DMS 273 (cell line): ENCODE data around the gene PAX6.

Experiments
- DNase-seq: peaks from one replicate; lab custom pipeline; 2025; ENCODE audit not compliant: unreplicated experiment; lab: John Stamatoyannopoulos, UW

PAX6 gene

DNA sequence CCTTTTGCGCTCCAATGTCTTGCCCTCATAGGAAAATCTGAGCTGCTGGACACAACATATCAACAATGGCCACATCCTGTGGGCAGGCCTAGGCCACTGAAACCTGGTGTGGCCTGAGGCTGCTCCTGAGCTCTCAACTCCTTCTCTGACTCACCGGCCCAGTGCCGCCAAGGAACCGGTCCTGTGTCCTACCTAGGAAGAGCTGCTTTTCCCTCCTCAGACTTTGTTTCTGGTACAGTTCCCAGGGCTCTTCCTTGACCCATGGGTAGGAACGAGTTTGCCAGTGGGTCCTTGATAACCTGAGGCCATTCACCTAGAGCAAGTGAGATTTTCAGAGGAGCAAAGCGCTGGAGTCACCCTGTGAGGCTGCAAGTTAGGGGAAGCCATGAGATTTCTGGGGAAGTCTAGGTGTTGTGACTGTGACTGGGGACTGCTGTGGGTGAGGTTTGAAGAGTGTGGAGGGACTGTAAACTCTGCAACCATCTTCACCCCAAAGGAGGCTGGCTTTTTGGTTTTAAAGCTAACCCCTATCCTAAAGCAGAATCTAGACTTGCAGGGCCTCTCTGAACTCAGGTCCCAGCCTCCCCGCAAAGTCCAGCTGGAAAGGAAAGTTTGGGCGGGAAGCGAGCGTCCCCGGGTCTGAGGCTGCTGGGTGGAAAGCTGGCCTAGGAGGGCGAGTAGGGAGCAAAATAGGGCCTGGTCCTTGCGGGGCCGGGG, 12.0 kb upstream of the PAX6 start:
- DNase-seq: no peak

DNA sequence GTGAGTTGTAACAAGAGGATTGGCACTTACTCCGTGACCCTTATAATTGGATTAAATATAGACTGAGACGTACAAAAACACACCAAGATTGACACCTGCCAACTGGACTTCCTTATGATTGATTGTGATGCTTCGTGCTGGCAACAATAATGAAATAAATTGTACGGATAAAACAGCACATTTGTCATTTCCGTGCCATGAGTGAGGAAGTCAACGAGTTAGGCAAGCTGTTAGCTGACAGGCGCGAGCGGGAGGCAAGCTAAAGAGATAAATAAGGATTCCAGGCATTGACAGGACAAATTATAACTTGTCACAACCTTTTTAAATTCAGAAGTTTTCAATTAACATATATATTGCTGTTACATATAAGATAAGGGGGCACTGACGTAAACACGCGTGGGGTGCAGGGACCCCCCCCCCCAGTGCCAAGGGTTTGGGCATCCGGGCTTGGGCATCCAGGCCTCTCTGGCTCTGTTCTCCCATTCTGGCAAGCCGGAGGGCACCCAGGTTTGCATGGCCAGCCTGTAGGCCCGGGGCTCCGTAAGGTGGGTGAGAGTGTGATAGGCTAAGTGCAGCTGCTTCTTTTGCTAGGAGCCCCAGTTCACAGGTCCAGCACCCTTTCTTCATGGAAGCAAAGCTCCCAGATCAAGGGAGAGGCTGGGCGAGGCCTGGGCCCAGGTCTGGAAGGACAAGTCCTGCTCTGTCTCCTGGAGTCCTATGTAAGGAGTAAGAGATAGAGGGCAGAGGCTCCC, 11.2 kb upstream of the PAX6 start:
- DNase-seq: no peak

DNA sequence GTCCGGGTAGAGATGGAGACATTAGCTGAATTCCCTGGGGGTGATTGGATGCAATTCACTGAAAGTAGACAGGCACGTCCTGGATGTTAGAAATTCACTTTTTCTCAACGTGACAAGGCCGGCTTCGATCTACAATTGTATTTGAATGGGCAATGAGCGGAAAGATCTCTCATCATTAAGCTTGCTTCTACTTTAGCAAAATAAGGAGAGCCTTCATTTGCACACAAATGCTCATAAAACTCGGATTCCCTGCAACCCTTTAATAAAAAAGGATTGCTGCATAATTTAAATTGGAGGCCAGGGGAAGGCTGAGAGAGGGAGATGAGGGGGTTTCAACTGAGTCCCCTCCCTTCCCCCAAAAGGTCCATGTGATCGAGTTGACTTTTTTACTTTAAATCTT, 10.6 kb upstream of the PAX6 start:
- DNase-seq: no peak

DNA sequence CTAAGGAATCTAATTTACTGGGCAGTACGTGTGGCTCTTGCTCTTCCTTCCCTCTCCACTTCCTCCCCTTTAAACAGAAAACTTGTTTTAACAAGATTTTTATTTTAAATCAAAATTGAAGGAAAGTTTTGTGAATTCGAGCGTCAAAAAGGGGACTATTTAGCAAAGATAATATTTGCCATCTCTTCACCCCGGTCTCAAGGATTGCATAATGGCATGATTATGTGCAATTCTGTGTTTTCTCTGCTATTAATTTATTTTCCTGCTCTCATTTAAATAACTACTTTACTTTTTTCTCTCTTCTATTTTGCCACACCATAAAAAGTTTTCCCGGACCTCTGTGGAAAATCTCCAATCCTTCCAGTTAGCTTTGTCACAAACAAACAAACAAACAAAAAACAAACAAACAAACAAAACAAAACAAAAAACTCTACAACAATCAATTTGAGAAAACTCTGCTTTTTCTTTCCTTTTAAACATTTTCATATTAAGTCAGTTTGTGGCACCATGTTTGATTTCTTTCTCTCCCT, 10.2 kb upstream of the PAX6 start:
- DNase-seq: no peak

DNA sequence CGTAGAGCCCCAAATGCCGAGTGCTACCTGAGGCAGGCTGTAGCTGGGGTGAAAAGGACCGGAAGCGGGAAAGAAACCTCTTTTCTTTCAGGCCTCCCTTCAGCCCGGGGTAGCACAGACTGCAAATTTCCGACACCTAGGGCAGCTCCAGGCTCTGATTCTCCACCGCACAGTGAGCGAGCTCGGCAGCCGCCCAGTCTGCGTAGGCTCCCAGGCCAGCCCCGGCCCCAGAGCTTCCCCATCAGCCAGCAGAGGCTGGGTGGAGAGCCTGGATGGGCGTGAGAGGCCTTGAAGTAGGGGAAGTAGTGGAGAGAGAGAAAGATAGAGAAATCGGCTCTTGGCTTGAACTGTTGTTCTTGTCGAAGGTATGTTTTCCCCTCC, 9.3 kb upstream of the PAX6 start:
- DNase-seq: no peak

DNA sequence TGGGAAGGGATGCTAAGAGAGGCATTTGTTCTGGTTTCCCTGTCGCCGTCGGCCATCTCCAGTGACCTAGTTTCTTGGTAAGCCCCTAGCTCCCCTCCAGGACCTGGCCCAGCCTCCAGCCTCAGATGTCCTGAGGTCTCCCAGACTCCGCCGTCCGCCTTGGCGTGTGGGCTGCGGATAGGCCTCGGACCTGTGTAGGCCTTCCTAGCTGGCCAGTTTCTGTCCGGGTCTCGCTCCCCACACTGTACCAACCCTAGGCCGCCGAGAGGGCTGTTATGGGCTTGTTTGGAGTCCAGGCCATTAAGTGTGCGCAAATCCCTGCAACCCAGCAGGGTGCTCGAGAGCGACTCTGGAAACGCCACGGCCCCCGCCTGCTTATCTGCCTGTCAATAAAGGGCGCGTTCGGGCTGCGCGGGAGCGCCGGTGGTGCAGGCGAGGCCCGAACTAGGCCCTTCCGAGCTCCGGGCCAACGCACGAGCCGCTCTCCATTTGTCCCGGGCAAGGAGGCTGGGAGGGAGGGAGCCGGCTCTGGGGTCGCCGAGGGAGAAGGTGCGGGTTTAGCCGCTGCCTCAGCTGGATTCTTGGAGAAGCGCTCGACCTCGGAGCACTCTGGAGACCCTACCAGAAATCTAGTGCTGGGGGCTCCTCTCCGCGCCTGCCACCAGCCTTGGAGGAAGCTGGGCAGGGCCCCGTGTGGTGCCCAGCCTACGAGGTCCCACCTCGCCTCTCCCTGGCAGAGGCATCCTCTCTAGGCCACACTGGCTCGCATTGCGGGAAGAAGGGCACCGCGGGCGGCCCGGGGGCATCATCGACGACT, 8.7 kb upstream of the PAX6 start:
- DNase-seq: no peak

DNA sequence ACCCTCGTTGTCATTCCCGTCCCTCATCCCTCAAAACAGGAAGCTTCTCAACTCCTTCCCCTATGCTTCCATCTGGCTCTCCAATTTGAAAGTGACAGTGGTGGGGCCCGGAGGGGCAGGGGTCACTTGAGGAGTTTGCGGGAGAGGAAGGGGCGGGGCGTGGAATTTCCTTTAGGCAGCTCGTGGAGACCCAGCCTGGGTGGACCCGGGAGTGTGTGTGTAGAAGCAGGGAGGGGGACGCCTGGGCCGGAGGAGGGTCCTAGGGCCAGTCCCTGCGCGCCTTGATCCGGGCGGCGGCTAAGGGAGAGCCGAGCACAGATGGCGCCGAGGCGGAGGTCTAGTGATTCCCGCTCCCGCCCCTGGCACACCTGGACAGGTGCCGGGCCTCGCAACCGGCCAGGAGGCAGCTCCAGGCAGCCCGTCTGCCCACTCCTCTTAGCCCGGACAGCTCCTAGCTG, 7.8 kb upstream of the PAX6 start:
- DNase-seq: no peak

DNA sequence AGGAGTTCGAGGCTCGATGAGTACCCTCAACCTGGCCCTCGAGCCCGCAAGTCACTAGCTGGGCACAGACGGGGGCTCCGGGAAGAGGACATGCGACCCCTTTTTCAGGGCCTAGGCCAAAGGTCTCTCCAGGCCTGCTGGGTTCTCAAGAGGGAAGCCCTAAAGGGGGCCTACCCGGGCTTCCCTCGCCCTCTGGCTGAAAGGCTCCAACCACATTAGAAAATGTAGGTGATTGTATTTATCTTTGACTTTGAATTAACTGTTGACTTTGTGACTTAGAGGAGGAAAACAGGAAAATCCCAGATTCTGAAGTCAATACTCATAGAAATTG, 7.3 kb upstream of the PAX6 start:
- DNase-seq: no peak

DNA sequence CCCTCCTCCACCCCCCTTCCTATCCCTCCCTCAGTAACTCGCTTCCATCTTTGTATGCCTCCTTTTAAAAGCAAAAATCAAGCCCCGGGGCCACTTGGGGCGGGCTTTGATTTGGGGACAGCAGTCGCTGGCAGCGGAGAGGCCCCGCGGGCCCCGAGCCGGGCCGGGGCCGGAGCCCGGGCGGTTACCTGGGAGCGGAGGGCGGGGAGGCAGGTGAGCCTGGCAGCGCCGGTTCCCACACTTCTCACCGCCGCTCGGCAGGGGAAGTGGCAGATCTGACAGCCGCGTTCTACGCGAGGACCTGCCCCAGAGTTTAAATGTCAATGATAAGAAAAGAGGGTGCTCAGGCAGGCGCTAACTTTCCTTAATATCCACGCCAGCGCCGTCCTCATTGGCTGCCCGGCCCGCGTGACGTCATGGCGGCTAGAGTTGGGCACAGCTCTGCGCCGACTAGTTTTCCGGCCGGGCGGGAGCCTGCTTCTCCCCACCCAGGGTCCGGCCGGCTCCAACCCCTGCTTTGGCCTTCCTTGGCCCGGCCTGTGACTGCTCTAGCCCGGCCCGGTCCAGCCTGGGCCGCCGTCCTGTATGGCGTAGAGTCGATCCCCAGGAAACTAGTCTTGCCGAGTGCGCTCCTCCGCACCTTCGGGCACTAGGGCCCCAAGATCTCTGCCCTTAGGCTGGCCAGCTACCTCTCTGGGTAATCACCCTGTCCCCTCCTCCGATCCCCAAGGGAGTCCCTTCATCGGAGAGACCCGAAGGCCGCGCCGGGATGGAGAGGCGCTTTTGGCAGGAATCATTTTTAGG, 6.7 kb upstream of the PAX6 start:
- peak; percentile 44 for DNase-seq

DNA sequence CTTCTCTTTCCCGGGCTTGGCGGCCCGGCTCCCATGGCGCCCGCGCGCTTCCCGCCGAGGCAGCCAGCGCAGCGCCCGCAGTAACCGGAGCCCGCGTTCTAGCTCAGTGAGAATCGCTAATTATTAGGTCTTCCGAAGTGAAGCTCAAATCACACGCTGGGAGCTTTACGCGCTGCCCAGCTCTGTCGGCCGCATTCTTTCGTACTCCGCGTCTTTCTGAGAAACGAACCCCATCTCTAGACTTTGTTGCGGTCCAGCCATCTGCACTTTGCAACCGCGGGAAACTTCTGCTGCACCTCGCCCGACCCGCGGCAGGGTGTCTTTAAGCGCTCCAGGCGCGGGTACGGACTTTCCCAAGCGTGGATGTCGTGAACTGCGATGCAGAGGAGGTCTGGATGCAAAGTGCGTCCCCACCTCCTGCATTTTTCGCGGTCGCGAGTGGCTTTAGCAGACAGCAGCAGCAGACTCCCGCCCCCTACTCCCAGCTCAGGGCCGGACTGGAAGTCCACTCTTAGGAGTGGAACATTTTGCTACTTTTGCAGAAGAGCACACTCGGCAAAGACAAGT, 6.0 kb upstream of the PAX6 start:
- peak; percentile 77 for DNase-seq

DNA sequence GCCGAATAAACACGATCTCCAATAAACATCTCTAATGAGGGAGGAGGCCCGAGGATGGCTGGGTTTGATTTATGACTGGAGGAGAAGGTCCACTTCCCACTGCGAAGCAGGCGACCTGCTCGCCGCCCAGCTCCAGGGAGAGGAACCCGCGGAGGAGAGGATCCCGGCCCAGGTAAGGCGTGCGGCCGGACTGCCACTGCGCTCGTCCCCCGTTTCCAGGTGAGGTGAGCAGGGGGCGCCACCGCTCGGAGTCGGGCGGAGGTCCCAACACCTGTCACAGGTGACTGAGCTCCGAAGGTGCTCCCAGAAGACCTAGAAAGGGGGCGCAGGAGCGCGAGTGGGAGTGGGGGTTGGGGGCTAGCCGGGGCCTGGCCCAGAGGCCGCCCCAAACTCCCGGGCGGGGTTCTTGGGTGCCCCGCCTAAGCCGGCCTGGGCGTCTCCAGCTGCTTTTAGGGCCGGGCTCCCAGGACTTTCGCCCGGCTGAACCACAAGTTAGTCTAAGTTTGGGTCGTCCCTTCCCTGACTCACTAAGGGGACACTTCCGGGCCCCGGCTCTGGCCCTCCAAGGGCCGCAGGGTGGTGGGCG, 5.4 kb upstream of the PAX6 start:
- DNase-seq: peak; percentile 53

DNA sequence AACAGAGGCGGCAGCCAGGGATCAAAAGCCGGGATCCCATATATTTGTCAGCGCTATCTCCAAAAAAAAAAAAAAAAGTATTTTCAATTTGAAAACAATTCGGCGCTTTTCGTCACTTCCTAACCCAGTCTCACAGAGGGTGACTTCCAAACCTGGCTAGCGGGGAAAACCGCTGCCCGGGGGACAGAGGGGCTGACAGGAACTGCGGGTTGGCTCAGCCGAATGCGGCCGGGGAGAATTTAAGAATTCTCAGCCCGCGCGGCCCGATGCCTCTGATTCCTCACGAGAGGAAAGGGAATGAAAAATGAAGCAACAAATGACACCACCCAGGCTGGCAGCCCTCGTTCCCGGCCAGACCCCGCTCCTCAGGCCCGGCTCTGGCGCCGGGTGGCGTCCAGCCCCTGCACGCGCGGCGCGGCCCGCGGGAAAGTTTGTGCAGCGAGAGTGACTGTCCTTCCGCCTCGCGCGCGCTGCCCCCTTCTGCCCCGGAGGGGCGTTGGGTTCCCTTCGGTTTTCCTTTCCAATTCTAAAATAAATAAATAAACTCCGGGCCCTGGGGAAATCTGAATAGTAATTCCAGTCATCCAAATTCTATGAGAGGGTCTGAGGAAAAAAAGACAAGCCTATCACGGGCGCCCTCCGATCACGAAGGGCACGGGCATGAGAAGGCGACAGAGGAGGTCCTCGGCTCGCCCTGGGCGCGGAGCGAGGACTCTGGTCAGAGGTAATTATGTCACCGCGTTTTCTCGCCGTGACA, 4.8 kb upstream of the PAX6 start:
- DNase-seq: peak; percentile 53

DNA sequence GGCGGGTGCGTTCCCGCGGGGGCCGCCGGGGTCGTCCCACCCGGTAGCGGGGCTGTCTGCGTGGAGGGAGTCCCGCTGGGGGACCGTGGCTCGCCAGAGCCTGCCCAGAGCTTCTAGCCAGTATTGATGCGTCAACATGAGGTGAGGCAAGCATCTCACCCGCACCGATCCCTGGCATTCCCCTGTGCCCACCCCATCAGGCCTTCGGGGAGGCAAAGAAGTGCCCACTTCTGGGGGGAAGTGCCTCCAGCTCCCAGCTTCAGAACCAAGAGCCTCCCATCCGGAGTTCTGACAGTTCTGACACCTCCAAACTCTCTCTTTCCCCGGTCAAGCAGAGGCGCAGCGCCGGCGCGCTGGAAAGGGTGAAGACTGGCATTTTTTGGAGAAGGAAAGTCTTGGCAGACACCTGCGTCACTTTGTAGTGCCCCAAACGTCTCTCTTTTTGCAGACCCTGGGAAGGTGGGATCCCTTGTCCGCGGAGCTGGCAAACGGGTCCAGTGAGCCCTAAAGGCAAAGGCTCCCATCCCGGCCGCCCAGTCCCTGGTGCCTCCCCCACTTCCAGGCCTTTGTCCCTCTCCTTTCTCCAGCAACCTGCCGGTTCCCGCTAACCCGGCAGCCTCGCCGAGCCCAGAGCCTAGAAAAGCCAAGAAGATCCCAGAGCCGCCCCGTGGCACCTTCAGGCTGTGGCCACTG, 3.2 kb upstream of the PAX6 start:
- DNase-seq: no peak

DNA sequence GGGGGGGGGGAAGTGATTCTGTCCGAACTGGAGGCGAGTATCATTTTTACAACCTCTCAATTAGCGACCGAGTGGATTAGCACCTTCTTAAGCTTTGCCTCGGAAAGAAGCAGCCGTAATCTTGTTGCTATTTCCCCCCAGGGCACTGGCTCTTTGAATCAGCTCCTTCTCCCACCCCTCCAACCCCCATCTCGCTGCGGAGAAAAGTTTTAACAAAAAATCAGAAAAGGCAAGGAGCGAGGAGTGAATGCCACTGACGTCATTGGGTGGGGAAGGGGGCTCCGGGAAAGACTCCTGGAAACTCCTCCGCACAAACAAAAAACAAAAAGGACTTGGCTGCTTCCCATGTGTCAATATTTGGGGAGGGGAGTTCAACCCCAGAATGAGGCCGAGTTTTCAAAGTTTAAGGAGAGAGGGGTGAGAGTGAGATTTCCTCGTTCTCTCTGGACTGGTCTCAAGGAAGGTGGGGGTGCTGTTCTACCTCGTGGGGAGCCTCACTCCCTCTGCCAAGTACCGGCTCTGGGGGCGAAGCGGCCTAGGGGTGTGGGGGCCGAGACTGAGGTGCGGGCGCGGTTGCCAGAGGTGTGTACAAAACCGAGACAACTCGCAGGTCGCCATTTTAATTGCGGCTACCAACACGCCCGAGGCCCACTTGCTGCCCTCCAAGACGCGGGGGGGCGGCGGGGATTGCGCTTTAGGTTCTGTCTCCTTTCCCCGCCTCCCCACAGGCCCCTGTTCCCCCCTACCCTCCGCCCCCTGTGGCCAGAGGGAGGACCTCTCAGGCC, 2.5 kb upstream of the PAX6 start:
- DNase-seq: no peak

DNA sequence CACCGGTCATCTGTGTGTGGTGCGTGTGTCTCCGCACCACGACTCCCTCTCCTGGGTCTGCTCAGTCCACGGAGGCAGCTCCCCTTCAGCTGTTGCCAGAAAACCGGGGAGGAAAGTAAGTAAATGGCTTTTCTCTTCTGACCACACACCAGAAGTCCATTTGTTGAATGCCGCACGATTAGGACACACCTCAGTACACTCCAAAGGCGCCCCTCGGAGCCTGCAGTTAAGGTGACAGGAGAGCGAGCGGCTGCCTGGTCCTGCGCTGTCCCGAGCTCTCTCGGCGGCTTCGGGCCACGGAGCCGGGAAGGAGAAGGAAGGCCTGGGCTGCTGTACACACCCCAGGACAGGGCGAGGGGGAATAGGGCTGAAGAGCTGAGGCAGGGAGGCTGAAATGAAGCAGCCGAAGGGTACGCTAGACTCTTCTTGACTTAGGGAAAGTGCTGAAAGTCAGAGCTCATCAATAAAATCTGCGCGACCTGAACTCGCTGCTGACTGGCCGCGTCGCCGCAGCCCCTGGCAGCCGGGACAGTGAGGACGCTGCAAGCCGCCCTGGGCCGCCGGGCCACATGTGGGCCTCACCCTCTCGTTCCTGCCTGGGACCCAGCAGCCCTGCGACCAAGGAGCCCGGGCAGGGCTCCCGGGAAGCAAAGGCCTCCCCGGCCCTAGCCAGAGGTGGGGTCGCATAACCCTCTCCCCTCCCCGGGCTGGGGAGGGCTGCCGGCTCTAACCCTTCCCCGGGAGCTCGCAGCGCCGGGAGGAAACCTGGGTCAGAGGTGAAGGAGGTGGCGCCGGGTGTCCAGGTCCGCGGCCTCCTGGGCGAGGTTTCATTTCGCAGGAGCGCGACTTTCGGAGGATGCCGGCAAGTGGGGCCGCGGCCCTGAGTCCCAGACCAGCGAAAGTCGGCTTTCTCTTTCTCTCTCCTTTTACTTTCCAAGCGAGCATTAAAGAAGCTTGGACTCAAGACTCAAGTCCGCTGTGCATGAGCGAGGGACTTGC, 1.6 kb upstream of the PAX6 start:
- peak; percentile 23 for DNase-seq

DNA sequence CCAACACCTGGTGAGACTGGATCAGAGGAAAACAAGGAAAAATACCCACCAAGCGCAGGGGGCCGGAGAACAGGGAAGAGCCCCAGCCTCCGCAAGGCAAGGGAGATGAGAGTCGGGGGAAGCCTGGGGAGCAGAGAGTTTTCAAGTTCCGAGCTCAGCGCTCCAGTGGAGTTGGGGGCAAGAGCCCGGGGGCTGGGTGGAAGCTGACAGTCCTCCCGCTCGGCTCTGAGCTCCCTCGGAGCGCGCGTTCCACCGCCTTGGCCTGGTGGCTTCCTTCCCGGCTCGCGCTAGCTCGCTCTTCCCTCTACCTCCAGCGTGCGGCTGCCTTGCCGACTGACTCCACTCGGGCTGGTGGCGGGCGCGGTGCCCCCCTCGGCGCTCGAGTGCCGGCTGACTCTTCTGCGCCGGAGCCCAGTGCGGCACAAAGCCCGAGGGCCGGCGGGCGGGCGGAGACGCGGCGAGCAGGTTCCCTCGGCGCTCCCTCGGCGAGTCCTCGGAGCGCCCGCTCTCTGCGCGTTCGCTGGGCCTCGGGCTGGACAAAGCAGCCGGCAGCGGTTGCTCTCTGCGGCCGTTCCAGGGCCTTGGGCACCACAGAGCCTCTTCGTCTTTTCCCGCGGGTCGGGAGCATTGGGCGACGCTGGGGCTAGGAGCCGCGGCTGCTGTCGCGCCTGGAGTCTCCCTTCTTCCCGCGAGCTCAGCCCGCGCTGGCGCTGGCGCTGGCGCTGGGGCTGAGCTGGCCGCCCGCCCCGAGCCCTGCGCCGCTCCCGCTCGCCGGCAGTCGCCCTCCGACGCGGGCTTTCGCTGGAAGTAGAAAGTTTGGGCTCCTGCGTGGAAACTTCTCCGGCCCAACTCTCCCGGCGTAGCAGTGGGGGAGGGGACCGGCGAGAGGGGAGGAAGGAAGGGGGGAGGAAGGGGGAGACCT, 1.0 kb downstream of the PAX6 start:
- DNase-seq: peak; percentile 74
